Measurements from ENCODE around the gene SLC7A5. TPM values are rescaled to one million over a fixed set of nuclear protein-coding genes. Genes with fewer than 3 reads are reported as not detected.

Gene SLC7A5
- polyA plus RNA-seq, 4 donors, result 3.6 to 82.2 (median 8.6) TPM

- no peaks in the 10 kb centered on the region for H3K27me3 ChIP-seq (ENCODE audit: control insufficient read depth in 3 of 3, insufficient read depth in 3 of 3, low read length in 3 of 3)
- H3K9me3 ChIP-seq (ENCODE audit: control insufficient read depth in 2 of 2, insufficient read depth in 1 of 2, low read depth in 1 of 2, low read length in 1 of 2), result no peaks in the 10 kb centered on the region
- H3K36me3 ChIP-seq (ENCODE audit: control insufficient read depth in 3 of 3, insufficient read depth in 2 of 3, low read depth in 1 of 3, low read length in 3 of 3), result peaks cover 0 to 89% (median 4%) of the 10 kb centered on the region in 3 donors
- peak overlapping the region; percentile 42 to 78 (median 74) for H3K27ac ChIP-seq (ENCODE audit: low read depth in 1 of 3, low read length in 2 of 3)
- peaks cover 0 to 89% (median 5%) of the 10 kb centered on the region in 3 donors for H3K4me1 ChIP-seq (ENCODE audit: control insufficient read depth in 3 of 3, insufficient read depth in 2 of 3, low read depth in 1 of 3, low read length in 2 of 3)
- DNase-seq (peak; percentile 46 to 51), FAIRE-seq (no peak)
- 26 to 61% (median 50%) methylated on average over 17 of the region's 17 CpGs for WGBS, 3 donors
- H3K4me3 ChIP-seq (ENCODE audit: low read depth in 1 of 3, low read length in 3 of 3), result peak overlapping the region in 1 of 3 donors; percentile 46
Measured at GRCh38 chr16:87842209-87842869, 27.0 kb downstream of the SLC7A5 start.

DNA sequence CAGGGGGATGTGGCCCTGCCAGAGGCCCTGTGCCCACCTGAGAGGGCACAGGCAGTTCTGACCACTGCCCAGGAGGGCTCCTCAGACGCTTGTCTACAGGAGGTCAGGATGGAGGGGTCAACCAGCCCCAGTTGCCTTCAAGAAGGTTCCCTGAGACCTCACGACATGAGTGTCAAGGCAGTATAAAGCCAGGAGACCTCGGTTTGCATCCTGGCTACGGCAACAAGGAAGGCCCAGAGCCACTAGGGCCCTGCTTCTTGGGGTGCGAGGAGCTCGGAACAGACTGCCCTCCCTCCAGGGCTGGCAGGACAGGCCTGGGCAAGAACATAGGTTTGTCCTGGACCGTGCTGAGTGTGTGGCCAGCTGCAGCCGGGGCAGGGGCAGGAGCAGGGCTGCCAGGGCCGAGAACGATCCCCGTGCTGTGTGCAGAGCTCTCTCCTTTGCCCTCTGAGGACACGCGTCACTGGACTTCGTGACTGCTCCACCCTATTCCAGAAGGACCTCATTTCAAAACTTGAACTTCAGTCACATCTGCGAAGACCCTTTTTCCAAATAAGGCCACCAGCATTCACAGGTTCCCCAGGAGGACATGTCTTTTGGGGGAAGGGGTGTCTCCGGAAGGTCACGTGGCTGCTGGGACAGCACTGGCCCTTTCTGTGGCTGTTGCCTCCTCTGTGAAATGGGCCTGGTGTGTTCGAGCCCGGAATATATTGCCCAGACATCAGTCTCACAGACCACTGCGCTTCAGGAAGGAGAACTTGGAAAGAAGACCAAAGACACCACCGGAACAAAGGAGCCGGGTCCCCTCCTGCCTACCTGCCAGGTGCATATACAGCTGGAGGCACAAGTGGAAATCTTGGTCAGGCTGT lies 27.7 kb downstream of the SLC7A5 start:
- WGBS, 3 donors, result 28 to 75% (median 62%) methylated on average over 22 of the region's 22 CpGs
- Histone ChIP-seq H3K4me3 (ENCODE audit: low read depth in 1 of 3, low read length in 3 of 3) (peak overlapping the region in 1 of 3 donors; percentile 46), H3K27me3 (ENCODE audit: control insufficient read depth in 3 of 3, insufficient read depth in 3 of 3, low read length in 3 of 3) (no peaks in the 10 kb centered on the region), H3K4me1 (ENCODE audit: control insufficient read depth in 3 of 3, insufficient read depth in 2 of 3, low read depth in 1 of 3, low read length in 2 of 3) (peaks cover 0 to 87% (median 7%) of the 10 kb centered on the region in 3 donors), H3K27ac (ENCODE audit: low read depth in 1 of 3, low read length in 2 of 3) (peak overlapping the region; percentile 42 to 86 (median 74)), H3K36me3 (ENCODE audit: control insufficient read depth in 3 of 3, insufficient read depth in 2 of 3, low read depth in 1 of 3, low read length in 3 of 3) (peaks cover 0 to 89% (median 4%) of the 10 kb centered on the region in 3 donors), H3K9me3 (ENCODE audit: control insufficient read depth in 2 of 2, insufficient read depth in 1 of 2, low read depth in 1 of 2, low read length in 1 of 2) (no peaks in the 10 kb centered on the region)
- FAIRE-seq, result no peak
- DNase-seq, result peak; percentile 61 to 81

DNA sequence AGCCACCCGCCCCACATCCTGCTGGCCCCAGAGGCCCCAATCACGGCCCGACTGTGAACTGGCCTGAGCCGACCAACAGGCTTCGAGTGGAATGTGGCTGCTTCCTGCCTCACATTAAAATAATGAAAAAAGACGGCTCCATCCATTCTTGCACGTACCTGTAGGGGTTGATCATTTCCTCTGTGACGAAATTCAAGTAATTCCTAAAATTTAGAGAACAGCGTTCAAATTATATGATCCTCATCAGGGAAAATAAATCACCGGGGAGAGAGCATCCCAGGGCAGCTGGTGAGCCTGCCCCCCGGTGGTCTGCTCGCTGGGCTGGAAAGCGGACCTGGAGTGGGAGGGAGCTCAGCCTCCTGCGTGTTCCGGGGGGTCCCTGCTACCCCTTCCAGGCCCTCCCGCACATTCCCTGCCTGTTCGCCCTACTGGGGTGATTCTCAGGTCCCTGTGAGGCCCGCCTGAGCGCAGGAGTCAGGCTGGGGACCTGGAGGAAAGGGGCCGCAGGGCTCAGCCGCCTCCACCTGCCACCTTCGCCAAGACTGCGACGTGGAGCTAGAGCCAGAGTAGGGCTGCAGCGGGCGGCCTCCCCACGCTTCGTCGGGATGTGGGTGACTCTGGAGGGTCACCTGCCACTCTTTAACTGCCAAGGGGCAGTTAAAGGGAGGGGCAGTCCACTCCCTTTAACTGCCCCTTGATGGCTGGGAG lies 28.9 kb downstream of the SLC7A5 start:
- H3K4me3 ChIP-seq (ENCODE audit: low read depth in 1 of 3, low read length in 3 of 3), result no peak overlapping the region
- no peaks in the 10 kb centered on the region for H3K9me3 ChIP-seq (ENCODE audit: control insufficient read depth in 2 of 2, insufficient read depth in 1 of 2, low read depth in 1 of 2, low read length in 1 of 2)
- 86 to 94% (median 92%) methylated on average over 28 to 29 of the region's 29 CpGs for WGBS, 3 donors
- H3K27ac ChIP-seq (ENCODE audit: low read depth in 1 of 3, low read length in 2 of 3), result peak overlapping the region in 2 of 3 donors; percentile 45 to 75
- FAIRE-seq (no peak), DNase-seq (no peak)
- peaks cover 0 to 78% (median 7%) of the 10 kb centered on the region in 3 donors for H3K4me1 ChIP-seq (ENCODE audit: control insufficient read depth in 3 of 3, insufficient read depth in 2 of 3, low read depth in 1 of 3, low read length in 2 of 3)
- no peaks in the 10 kb centered on the region for H3K27me3 ChIP-seq (ENCODE audit: control insufficient read depth in 3 of 3, insufficient read depth in 3 of 3, low read length in 3 of 3)
- H3K36me3 ChIP-seq (ENCODE audit: control insufficient read depth in 3 of 3, insufficient read depth in 2 of 3, low read depth in 1 of 3, low read length in 3 of 3), result peaks cover 0 to 89% (median 4%) of the 10 kb centered on the region in 3 donors

DNA sequence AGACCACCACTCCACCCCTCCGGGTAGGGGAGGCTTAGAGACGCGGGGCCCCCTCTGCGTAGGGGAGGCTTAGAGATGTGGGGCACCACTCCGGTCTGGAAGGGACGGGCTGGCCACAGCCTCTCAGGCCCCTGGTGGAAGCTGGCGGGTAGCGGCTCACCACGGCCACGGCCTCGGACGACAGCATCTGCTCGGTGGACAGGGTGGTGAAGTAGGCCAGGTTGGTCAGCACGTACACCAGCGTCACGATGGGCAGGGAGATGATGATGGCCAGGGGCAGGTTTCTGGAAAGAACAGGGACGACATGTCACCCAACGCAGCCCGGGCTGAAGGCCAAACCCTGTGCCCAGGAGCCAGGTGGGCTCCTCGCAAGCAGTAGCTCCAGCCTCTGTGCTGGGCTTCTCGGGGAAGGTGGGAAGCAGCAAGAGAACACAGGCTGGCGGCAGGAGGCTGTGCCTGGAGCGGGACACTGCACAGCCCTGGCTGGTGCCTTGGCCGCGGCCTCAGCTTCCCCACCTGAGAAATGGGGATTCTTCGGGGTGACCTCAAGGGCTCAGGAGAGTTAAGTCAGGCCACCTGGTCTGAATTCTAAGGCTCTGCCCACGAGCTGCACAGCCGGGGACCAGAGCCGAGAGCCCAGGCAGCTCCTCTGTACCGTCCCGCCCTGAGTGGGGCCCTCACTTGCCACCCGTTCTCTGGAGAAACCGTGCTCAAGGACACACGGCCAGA lies 29.6 kb downstream of the SLC7A5 start:
- peaks cover 0 to 78% (median 7%) of the 10 kb centered on the region in 3 donors for H3K4me1 ChIP-seq (ENCODE audit: control insufficient read depth in 3 of 3, insufficient read depth in 2 of 3, low read depth in 1 of 3, low read length in 2 of 3)
- H3K27me3 ChIP-seq (ENCODE audit: control insufficient read depth in 3 of 3, insufficient read depth in 3 of 3, low read length in 3 of 3), result no peaks in the 10 kb centered on the region
- H3K27ac ChIP-seq (ENCODE audit: low read depth in 1 of 3, low read length in 2 of 3), result peak overlapping the region in 2 of 3 donors; percentile 75 to 76
- H3K4me3 ChIP-seq (ENCODE audit: low read depth in 1 of 3, low read length in 3 of 3), result no peak overlapping the region
- no peaks in the 10 kb centered on the region for H3K9me3 ChIP-seq (ENCODE audit: control insufficient read depth in 2 of 2, insufficient read depth in 1 of 2, low read depth in 1 of 2, low read length in 1 of 2)
- FAIRE-seq (no peak), DNase-seq (no peak)
- 59 to 79% (median 65%) methylated on average over 34 of the region's 34 CpGs for WGBS, 3 donors
- peaks cover 0 to 92% (median 4%) of the 10 kb centered on the region in 3 donors for H3K36me3 ChIP-seq (ENCODE audit: control insufficient read depth in 3 of 3, insufficient read depth in 2 of 3, low read depth in 1 of 3, low read length in 3 of 3)

DNA sequence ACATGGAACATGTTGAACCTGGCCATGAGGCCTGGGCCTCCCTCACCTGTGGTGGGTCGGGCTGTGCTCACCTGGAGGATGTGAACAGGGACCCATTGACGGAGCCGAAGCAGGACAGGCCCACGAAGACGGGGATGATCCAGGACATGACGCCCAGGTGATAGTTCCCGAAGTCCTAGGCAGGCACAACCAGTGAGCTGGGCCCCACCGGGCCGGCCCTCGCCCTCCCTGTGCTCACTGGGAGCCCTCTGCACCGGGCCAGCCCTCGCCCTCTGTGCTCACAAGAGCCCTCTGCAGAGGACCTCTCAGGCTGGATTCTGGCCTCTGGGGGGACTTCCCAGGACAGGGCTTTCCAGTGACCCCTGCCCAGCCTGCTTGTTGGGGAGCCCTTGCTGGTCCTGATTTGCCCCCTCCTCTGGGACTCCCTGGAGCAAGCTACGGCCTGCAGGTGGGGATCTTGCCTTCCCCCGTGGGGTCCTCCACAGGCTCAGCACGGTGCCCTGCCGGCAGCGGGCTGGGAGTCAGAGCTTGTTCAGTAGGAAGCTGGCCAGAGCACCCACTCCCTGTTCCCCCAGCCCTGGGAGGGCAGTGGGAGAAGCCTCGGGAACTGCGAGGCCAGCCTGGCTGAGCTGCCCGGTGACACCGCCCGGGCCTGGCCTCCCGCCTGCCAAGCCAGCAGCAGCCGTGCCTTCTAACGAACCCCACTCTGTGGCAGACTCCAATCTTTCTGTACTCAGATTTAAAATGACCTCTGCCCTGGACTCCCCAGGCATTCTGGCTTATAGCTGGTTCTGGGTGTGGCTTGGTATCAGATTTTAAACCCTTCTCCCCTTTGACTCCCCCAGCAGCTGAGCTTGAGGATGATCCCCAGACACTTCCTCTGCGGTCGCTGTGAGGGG lies 30.4 kb downstream of the SLC7A5 start:
- Histone ChIP-seq H3K36me3 (ENCODE audit: control insufficient read depth in 3 of 3, insufficient read depth in 2 of 3, low read depth in 1 of 3, low read length in 3 of 3) (peaks cover 4 to 92% (median 9%) of the 10 kb centered on the region in 3 donors), H3K9me3 (ENCODE audit: control insufficient read depth in 2 of 2, insufficient read depth in 1 of 2, low read depth in 1 of 2, low read length in 1 of 2) (no peaks in the 10 kb centered on the region), H3K4me3 (ENCODE audit: low read depth in 1 of 3, low read length in 3 of 3) (no peak overlapping the region), H3K27ac (ENCODE audit: low read depth in 1 of 3, low read length in 2 of 3) (peak overlapping the region; percentile 49 to 76 (median 75)), H3K27me3 (ENCODE audit: control insufficient read depth in 3 of 3, insufficient read depth in 3 of 3, low read length in 3 of 3) (no peaks in the 10 kb centered on the region), H3K4me1 (ENCODE audit: control insufficient read depth in 3 of 3, insufficient read depth in 2 of 3, low read depth in 1 of 3, low read length in 2 of 3) (peaks cover 0 to 70% (median 7%) of the 10 kb centered on the region in 3 donors)
- WGBS, 3 donors, result 34 to 66% (median 52%) methylated on average over 26 to 27 of the region's 27 CpGs
- FAIRE-seq (no peak), DNase-seq (peak; percentile 85 to 94)

DNA sequence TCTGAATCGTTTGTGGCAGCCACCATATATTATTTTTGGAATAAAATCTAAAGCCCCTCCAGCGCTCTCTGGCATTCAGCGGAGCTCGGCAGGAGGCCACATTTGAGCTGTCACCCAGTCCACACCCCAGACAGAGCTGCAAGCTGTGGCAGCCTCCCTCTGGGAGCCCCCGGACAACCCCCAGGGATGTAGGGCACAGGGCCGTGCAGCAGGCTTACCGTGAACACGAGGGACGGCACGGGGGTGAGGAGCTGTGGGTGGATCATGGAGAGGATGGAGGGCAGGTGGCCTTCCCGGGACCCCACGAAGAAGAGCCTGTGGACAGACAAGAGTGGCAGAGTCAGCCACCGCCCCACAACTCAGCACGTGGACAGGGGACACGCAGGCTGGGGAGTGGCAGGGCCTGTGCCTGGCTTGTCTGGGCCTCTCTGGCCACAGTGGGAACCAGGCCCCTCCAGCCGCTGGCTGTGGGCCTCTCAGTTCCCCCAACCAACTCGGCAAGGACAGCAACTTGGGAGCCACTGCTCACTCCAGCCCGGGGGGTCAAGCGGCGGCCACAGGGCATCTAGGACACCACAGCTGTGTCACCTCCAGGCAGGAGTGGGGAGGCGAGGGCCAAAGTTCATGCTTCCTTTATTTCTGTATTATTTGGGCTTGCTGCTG lies 31.5 kb downstream of the SLC7A5 start:
- FAIRE-seq (no peak), DNase-seq (no peak)
- 74 to 90% (median 86%) methylated on average over 21 of the region's 21 CpGs for WGBS, 3 donors
- no peaks in the 10 kb centered on the region for H3K9me3 ChIP-seq (ENCODE audit: control insufficient read depth in 2 of 2, insufficient read depth in 1 of 2, low read depth in 1 of 2, low read length in 1 of 2)
- peak overlapping the region in 1 of 3 donors; percentile 22 for H3K27ac ChIP-seq (ENCODE audit: low read depth in 1 of 3, low read length in 2 of 3)
- peaks cover 6 to 98% (median 9%) of the 10 kb centered on the region in 3 donors for H3K36me3 ChIP-seq (ENCODE audit: control insufficient read depth in 3 of 3, insufficient read depth in 2 of 3, low read depth in 1 of 3, low read length in 3 of 3)
- H3K4me1 ChIP-seq (ENCODE audit: control insufficient read depth in 3 of 3, insufficient read depth in 2 of 3, low read depth in 1 of 3, low read length in 2 of 3), result peaks cover 0 to 60% (median 7%) of the 10 kb centered on the region in 3 donors
- no peaks in the 10 kb centered on the region for H3K27me3 ChIP-seq (ENCODE audit: control insufficient read depth in 3 of 3, insufficient read depth in 3 of 3, low read length in 3 of 3)
- no peak overlapping the region for H3K4me3 ChIP-seq (ENCODE audit: low read depth in 1 of 3, low read length in 3 of 3)
